HG03575 (cell line): ENCODE results near the gene PLXNB3.
"Not testable (repeated sequence)": the region's sequence is repeated elsewhere in the genome, so short reads cannot be mapped to it uniquely, and the experiment has no call there.

Experiments
- ATAC-seq: cut with Tn5 transposase; IDR thresholded peaks from one replicate; pipeline ENCODE4 v1.9.1; 2021; ENCODE audit not compliant: unreplicated experiment, insufficient number of reproducible peaks, low FRiP score; ENCODE audit errors: extremely low read depth

The PLXNB3 gene

GRCh38 chrX:153802513-153803045, 38.5 kb downstream of the PLXNB3 start:
- ATAC-seq: no peak

GRCh38 chrX:153803211-153804099, 39.4 kb downstream of the PLXNB3 start:
- no peak for ATAC-seq

DNA sequence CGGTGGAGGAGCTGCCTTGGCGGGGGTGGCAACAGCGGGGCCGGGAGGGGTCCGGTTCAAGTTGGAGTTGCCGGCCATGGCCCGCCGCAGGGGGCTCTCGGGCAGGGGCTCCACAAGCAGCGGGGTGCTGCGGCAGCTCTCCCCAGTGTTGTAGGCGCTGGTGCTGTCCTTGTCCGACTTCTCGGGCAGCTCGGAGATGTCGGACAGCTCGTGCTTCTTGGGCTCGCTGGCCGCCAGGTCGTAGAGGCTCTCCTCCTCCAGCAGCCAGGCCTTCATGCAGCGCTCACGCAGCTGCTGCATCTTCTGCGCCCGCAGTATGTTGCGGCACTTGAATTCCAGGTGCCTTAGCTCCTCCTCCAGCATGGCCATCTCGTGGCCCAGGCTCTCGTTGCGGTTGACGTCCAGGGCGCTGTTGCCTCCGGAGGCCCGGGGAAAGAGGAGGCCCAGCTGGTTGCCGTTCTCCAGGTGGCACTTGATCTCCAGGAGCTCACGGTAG, 40.1 kb downstream of the PLXNB3 start:
- no peak for ATAC-seq

DNA sequence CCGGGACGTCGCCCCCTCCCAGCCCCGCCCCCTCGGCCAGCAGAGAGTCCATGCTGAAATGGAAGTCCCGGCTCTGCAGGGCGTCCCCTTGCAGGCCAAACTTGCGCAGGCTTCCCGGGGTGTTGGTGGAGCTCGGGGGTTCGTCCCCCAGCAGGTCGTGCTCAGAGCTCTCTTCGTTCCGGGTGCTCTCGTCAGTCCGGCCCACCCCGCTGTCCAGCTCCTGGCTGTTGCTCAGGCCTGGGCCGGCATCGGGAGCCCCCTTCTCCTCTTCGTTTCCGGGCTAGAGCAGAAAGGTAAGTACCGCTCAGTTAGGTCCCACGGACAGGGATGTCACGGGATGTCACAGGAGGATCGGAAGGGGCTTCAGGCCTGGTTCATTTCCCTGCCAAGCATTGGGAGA, 40.6 kb downstream of the PLXNB3 start:
- ATAC-seq: no peak

GRCh38 chrX:153805436-153805835, 41.4 kb downstream of the PLXNB3 start:
- no peak for ATAC-seq

DNA sequence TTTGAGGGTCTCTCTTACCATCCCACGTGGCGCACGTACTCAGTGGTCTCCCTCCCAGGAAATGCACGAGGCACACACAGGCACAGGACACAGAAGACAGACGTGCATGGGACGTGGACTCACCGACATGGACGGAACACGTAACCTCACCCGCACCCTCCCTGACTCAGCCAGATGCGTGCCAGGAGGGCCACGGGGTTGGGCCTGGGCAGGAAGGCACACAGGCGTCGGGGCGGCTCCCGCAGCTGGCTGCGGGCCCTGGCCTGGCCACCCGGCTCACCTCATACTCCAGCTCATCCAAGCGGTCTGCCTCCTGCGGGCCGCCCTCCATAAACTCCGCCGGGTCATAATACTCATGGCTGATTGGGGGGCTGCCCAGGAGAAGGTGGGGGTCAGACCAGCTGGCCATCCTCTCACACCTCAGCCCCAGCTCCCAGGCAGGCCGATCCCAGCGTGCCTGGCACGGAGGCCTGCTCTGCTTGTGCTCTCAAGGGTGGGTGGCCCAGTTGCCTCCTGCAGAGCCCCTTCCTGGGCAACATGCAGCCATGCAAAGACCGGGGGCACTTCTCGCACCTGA, 43.0 kb downstream of the PLXNB3 start:
- no peak for ATAC-seq

DNA sequence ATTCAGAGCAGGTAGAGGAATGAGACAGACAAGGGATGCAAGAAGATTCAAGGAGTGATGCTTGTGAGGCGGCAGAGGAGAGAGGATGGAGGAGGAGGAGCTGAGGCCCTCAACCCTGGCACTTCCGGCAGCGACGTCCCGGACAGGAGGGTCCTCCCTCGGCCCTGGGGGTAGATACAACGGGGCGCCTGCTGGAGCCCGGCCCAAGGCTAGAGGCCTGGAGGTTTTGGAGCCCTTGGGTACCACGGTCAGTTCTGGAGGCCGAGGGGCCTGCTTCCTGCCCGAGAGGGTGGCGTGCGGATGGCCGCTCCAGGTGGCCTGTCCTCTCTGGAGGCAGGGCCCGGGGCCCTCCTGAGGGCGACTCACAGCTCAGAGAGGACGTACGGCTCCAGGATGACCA, 43.9 kb downstream of the PLXNB3 start:
- no peak for ATAC-seq

GRCh38 chrX:153812220-153812619, 48.2 kb downstream of the PLXNB3 start:
- ATAC-seq: no peak

- no peak for ATAC-seq
Measured at GRCh38 chrX:153813161-153813560, 49.1 kb downstream of the PLXNB3 start.

DNA sequence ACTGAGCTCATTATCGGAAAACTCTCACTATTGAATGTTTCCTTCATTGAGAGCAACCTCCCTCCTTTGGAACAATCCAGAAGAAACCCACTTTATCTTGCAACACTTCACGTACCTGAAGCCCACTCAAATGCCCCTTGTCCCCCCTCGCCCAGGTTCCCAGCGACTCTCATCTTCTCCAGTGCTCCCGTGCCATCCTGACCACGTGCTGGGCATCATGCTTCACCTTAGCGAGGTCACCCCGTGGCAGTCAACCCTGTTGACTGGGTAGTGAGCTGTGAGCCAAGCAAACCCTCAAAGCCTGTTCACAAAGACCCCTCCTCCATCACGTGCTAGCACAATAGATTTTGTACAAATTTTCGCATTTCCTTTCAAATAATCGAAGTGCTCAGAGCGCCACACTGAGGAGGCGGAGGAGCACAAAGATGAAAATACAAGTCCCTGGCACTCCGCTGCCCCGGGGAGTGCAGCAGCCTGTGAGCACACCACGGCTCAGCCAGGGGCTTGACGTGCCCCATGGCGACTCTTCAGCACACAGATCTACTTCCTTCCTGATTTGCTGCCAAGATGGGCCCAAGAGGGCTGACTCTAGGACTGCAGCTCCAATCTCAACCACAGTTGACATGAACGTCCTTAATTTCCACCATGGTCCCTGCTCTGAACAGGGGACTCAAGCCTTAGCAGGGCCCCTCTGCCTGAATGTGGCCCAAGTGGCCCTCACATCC, 50.7 kb downstream of the PLXNB3 start:
- ATAC-seq: no peak

- no peak for ATAC-seq
Measured at GRCh38 chrX:153816831-153817690, 53.0 kb downstream of the PLXNB3 start.

DNA sequence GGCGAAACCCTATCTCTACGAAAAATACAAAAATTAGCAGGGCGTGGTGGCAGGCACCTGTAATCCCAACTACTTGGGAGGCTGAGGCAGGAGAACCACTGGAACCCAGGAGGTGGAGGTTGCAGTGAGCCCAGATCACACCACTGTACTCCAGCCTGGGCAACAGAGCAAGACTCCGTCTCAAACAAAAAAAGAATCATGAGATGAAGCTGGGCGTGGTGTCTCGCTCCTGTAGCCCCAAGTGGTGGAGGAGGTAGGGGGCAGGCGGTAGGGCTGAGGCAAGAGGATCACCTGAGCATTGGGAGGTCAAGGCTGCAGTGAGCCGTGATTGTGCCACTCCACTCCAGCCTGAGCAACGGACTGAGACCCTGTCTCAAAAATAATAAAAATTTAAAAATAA, 54.0 kb downstream of the PLXNB3 start:
- not testable (repeated sequence) for ATAC-seq

- ATAC-seq: no peak
Measured at GRCh38 chrX:153818571-153819383, 54.7 kb downstream of the PLXNB3 start.

- ATAC-seq: no peak
Measured at GRCh38 chrX:153819384-153820040, 55.5 kb downstream of the PLXNB3 start.

DNA sequence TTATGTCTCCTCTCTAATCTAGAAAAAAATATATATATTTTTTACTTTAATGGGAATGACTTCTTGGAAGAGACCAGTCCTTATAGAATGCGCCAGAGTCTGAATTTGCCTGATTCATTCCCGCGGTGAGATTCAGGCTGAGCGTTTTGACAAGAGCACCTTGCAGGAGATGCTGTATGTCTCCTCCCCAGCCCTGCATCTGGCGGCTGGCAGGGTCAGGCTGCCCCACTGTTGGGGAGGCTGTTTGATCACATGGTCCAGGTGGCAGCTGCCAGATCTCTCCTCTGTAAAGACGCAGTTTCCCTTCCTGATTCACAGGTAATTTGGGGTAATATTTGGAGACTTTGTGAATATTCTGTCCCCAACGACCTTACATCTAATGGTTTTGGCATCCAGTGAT, 56.6 kb downstream of the PLXNB3 start:
- no peak for ATAC-seq

DNA sequence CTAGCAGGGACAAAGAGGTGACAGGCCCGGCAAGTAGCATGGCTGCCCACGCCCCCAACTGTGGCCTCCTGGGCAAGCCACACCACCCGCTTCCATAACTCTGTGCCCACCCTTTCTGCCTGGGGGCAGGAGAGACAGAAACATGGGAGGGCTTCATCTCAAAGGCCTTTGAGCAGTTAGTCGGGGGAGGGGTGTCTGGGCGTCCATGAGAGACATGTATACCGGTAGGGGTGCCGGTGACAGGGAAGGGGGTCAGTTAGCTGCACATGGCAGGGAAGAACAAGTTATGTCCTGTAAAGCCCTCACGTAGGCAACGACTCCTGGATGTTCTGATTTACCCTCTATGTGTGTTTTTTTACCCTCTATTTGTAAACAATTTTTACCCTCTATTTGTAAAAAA, 57.0 kb downstream of the PLXNB3 start:
- no peak for ATAC-seq

DNA sequence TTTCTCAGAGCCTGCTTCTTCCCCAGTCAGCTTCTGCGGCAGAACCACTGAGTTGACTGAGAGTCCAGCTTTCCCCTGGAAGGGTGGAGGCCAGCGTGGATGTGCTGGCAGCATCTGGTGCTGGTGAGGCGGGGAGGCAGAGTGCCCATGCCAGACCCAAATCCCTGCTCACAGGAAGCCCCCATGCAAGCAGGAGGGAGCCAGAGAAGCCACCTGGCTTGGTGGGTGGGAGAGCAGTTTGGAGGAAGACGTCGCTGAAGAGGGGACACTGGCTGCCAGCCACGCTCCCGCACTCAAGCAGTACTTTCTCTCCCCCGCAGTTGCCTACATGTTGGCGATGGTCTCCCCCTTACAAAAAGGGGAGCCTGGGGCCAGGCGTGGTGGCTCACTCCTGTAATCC, 60.3 kb downstream of the PLXNB3 start:
- no peak for ATAC-seq
